ENCODE data around the gene STARD13.
"Not testable (repeated sequence)": the region's sequence is repeated elsewhere in the genome, so short reads cannot be mapped to it uniquely, and the experiment has no call there.

Gene STARD13

DNA sequence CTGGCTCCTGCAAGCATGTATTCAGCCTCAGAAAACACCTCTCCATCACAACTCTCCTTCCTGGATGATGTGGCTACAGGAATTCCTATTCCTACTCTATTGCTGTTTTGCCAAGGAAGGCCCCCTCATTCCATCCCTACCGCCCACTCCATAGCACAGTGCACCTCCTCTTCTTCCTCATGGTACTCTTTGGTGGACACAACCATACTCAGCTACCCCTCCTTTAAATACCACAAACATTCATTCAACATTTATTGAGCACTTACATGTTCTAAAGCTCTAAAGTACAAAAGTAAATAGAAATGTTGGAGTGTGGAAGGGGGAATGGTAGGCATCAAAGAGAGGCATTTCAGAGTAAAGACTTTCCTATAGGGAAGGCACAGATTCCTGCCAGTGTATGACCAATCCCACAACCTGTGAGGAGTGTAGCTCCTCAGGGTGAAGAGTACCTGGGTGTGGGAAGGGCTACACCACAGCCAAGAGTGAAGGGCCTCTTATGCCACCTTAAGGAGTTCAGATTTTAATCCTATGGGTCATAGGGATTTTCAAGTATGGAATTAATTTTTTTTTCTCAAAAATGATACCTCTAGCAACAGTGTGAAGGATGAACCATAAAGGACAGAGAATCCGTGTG lies 42.5 kb downstream of the STARD13 start:
- DNase-seq (ENCODE audit: extremely low read depth, low read depth), result no peak
- TF ChIP-seq, protein P1, sequence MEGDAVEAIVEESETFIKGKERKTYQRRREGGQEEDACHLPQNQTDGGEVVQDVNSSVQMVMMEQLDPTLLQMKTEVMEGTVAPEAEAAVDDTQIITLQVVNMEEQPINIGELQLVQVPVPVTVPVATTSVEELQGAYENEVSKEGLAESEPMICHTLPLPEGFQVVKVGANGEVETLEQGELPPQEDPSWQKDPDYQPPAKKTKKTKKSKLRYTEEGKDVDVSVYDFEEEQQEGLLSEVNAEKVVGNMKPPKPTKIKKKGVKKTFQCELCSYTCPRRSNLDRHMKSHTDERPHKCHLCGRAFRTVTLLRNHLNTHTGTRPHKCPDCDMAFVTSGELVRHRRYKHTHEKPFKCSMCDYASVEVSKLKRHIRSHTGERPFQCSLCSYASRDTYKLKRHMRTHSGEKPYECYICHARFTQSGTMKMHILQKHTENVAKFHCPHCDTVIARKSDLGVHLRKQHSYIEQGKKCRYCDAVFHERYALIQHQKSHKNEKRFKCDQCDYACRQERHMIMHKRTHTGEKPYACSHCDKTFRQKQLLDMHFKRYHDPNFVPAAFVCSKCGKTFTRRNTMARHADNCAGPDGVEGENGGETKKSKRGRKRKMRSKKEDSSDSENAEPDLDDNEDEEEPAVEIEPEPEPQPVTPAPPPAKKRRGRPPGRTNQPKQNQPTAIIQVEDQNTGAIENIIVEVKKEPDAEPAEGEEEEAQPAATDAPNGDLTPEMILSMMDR (IDR thresholded peaks at IDR 0.05; ENCODE audit: low read depth, low read length), result no peak

DNA sequence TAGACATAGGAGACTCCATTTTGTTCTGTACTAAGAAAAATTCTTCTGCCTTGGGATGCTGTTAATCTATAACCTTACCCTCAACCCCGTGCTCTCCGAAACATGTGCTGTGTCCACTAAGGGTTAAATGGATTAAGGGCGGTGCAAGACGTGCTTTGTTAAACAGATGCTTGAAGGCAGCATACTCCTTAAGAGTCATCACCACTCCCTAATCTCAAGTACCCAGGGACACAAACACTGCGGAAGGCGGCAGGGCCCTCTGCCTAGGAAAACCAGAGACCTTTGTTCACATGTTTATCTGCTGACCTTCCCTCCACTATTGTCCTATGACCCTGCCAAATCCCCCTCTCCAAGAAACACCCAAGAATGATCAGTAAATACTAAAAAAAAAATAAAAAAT lies 43.2 kb downstream of the STARD13 start:
- DNase-seq (ENCODE audit: extremely low read depth, low read depth), result not testable (repeated sequence)

DNA sequence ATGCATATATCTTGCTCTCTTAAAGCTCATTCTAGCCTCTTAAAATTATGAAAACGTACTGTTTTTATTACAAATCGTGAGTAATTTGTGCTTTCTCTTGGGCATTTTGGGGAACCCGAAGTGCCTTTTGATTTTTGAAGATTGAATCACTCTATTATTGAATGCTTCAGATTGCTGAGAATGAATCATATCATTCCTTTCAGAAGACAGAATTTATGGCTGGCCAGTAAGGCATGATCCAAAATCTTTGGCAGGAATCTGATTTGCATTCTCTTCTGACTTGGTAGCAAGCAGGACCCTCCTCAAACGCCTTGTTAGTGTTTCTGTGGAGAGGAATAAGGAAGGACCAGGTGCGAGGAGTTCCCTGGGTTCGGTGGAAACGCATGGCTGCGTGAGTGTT lies 49.5 kb downstream of the STARD13 start:
- DNase-seq (ENCODE audit: extremely low read depth, low read depth), result no peak
- TF ChIP-seq, protein P1 (IDR thresholded peaks at IDR 0.05; ENCODE audit: low read depth, low read length), result no peak

DNA sequence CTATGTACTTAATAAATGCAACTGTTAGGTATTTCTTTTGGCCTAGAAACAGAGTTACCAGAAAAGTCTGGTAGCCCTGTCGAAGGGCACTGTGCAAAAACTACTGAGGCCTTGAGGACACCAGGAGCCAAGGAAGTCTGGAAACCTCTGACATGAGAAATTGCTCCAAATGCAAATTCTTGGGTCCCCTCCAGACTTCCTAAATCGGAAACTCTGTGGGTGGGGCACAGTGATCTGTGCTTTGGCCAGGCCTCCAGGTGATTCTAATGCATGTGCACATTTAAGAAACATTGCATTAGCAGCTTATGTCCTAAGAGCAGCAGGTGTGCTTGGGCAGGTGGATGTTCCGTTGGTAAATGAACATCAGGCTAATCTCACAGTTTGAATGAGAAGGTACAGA lies 50.0 kb downstream of the STARD13 start:
- DNase-seq (ENCODE audit: extremely low read depth, low read depth), result no peak
- TF ChIP-seq, protein P1 (IDR thresholded peaks at IDR 0.05; ENCODE audit: low read depth, low read length), result no peak

DNA sequence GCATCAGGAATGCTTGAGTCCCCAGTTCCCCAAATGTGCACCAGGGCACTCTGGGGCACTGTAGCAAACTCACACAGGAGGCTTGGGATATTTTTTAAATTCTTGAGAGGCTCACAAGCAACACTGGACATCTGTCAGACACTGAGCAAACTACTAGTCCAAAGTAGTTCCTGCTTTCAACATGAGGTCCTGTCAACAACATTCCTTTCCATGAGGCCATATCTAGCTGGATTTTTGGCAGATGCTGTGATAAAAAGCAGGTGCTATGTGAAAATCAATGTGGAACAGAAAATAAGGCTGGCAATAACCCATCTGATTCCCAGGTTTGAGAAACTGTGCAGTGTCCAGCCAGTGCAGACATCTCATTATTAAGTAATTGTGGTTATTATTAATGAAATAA lies 50.5 kb downstream of the STARD13 start:
- TF ChIP-seq, protein P1 (IDR thresholded peaks at IDR 0.05; ENCODE audit: low read depth, low read length), result no peak
- no peak for DNase-seq (ENCODE audit: extremely low read depth, low read depth)

DNA sequence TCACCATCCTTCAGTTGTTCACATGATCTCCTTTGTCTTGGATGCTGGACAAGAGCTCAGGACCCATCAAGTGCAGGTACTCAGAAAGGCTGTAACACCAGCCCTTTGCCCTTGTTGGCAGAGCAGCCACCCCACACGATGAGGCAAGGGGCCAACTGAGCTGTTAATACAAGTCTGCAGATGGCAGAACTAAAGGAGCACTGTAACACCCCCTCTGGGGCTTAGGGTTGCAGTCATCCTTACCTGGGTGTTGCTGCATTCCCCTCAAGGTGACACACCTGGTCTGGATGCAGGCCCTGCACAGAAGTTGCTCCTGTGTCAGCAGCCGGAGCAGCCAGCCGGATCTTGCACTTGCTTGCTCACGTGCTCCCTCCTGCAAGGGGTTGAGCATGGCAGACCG lies 52.0 kb downstream of the STARD13 start:
- DNase-seq (ENCODE audit: extremely low read depth, low read depth), result no peak

DNA sequence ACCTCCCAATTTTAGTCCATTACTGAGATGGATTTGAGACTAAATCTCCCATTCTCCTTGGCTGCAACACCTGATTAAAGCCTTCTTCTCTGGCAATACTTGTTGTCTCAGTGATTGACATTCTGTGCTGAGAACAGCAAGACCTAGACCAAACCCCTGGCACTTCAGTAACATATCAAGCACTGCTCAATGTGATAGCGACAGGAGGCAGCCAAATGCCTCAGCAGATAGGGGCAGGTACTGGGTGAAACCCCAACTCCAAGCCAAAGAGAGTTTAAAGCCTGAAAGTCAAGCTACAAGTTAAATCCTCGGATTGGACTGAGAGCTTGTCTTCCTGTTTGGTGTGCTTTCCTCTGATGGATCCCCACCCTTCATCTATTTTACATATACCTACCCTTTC lies 52.7 kb downstream of the STARD13 start:
- TF ChIP-seq, protein P1 (IDR thresholded peaks at IDR 0.05; ENCODE audit: low read depth, low read length), result no peak
- DNase-seq (ENCODE audit: extremely low read depth, low read depth), result no peak

More for the DNA sequence above, 52.0 kb downstream of the STARD13 start:
- TF ChIP-seq, protein P1 (IDR thresholded peaks at IDR 0.05; ENCODE audit: low read depth, low read length), result no peak

DNA sequence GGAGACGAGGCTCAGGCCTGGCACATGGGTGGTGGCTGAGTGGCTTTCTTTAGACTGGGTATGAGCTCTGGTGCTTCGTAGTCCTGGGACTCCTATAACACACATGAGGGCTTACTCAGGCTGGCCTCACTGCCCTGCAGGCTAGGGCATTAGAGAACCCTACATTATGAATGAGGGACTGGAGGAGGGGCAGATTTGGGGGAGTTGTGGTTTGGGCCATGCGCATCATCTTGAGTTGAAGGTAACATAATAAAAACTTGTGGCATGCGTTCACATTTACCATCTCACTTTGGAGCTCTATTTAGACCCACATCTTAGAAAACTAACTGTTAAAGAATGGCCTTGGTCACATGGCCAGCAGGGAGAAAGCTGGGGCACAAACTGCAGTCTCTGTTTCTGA lies 54.2 kb downstream of the STARD13 start:
- TF ChIP-seq, protein P1 (IDR thresholded peaks at IDR 0.05; ENCODE audit: low read depth, low read length), result no peak
- no peak for DNase-seq (ENCODE audit: extremely low read depth, low read depth)
